GM18951 (cell line): ENCODE data around the gene ZNF608.

Experiments used
- POLR2A ChIP-seq: IDR thresholded peaks from 4 replicates; pipeline ENCODE4 v1.6.1; 2011; ENCODE audit warnings: mild to moderate bottlenecking; ENCODE audit not compliant: insufficient read length, insufficient read depth; ENCODE audit errors: extremely low read depth
- in situ Hi-C: fragments of 300-500 bp; cut with MboI; formaldehyde crosslinking; loops from one replicate; pipeline ENCODE4 v1.12.0; 2022; ENCODE audit warnings: low sequenced_read_pairs, mixed read lengths, inconsistent platforms; ENCODE audit not compliant: unreplicated experiment

The ZNF608 gene

GRCh38 chr5:124772457-124773200 lies 26.2 kb upstream of the ZNF608 start:
- in situ Hi-C loops: no loop called here

GRCh38 chr5:124771761-124772160 lies 25.3 kb upstream of the ZNF608 start:
- in situ Hi-C loops: no loop called here
- no peak for TF ChIP-seq POLR2A

More at GRCh38 chr5:124772457-124773200, 26.2 kb upstream of the ZNF608 start:
- no peak for TF ChIP-seq POLR2A

- in situ Hi-C loops: no loop called here
These were observed 18.7 kb upstream of the ZNF608 start for GRCh38 chr5:124764992-124765611.

GRCh38 chr5:124764585-124764984 lies 18.1 kb upstream of the ZNF608 start:
- in situ Hi-C loops: no loop called here

More at GRCh38 chr5:124764992-124765611, 18.7 kb upstream of the ZNF608 start:
- no peak for TF ChIP-seq POLR2A

GRCh38 chr5:124761010-124761409 lies 14.6 kb upstream of the ZNF608 start:
- TF ChIP-seq POLR2A: no peak
- in situ Hi-C loops: no loop called here

More at GRCh38 chr5:124764585-124764984, 18.1 kb upstream of the ZNF608 start:
- TF ChIP-seq POLR2A: no peak

- in situ Hi-C loops: no loop called here
- TF ChIP-seq POLR2A: no peak
These were observed 14.2 kb upstream of the ZNF608 start for GRCh38 chr5:124760608-124761007.

- no peak for TF ChIP-seq POLR2A
- in situ Hi-C loops: no loop called here
These were observed 9.1 kb upstream of the ZNF608 start for GRCh38 chr5:124755565-124755964.

GRCh38 chr5:124755041-124755440 lies 8.6 kb upstream of the ZNF608 start:
- in situ Hi-C loops: no loop called here
- no peak for TF ChIP-seq POLR2A

- TF ChIP-seq POLR2A: no peak
- in situ Hi-C loops: no loop called here
These were observed 7.9 kb upstream of the ZNF608 start for GRCh38 chr5:124754206-124754927.

- no peak for TF ChIP-seq POLR2A
- in situ Hi-C loops: no loop called here
These were observed 6.6 kb upstream of the ZNF608 start for GRCh38 chr5:124752854-124753720.

GRCh38 chr5:124751031-124751430 lies 4.6 kb upstream of the ZNF608 start:
- no peak for TF ChIP-seq POLR2A
- in situ Hi-C loops: no loop called here

GRCh38 chr5:124748687-124749594 lies 2.5 kb upstream of the ZNF608 start:
- peak; percentile 10 for TF ChIP-seq POLR2A
- in situ Hi-C loops: no loop called here
